ENCODE data around the gene KPRP.

DNA sequence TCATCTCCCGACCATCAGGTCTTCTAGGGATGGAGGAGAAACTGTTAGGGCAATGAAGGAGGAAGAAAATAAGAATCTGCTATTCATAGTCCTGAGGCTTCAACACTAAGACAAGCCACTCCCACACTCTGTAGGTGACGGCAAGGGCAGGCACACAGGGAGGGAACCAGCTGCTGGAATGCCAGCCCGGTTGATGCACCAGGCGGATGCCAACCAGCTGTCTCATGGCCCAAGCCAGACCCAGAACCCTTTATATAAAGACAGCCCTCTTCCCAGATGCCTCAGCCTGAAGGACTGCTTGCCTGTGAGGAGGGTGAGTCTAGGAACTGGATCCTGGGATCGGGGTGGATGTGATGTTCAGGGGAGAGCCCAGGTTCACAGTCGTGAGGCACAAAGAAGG, at the start of gene KPRP:
- no peak for TF ChIP-seq NFIC (IDR thresholded peaks at IDR 0.05; ENCODE audit: low read depth, low read length)
- TF ChIP-seq POLR2AphosphoS5 (IDR thresholded peaks at IDR 0.05; ENCODE audit: low read length) = no peak
- TF ChIP-seq EP300 (IDR thresholded peaks at IDR 0.05; ENCODE audit: borderline replicate concordance in 1 of 2, control insufficient read depth in 1 of 2, low read depth in 2 of 2, low read length in 2 of 2) = no peak
- no peak for TF ChIP-seq NBN (IDR thresholded peaks at IDR 0.05)
- no peak for TF ChIP-seq CTCF (IDR thresholded peaks at IDR 0.05 in 2 of 3, conservative IDR thresholded peaks at IDR 0.05 in 1 of 3; ENCODE audit: control insufficient read depth in 2 of 3, extremely low read depth in 1 of 3, insufficient read depth in 1 of 3, low read depth in 3 of 3, low read length in 3 of 3)
- no peak for TF ChIP-seq RAD51 (IDR thresholded peaks at IDR 0.05)
- TF ChIP-seq POLR2A (IDR thresholded peaks at IDR 0.05; ENCODE audit: low read depth, low read length) = no peak
- TF ChIP-seq SIX5 (IDR thresholded peaks at IDR 0.05; ENCODE audit: low read depth, low read length, severe bottlenecking) = no peak
- no peak for TF ChIP-seq MYB (IDR thresholded peaks at IDR 0.05; ENCODE audit: borderline replicate concordance, low read depth, low read length)
- no peak for TF ChIP-seq EZH2 (IDR thresholded peaks at IDR 0.05; ENCODE audit: borderline replicate concordance, control insufficient read depth, low read depth, low read length)
- TF ChIP-seq GABPA (IDR thresholded peaks at IDR 0.05; ENCODE audit: low read depth) = no peak
- no peak for TF ChIP-seq SP1 (IDR thresholded peaks at IDR 0.05; ENCODE audit: low read depth, low read length)
